GM19025 (cell line): Measurements from ENCODE around the gene GABRG3.
"Not testable (repeated sequence)": the region's sequence is repeated elsewhere in the genome, so short reads cannot be mapped to it uniquely, and the experiment has no call there.

Experiments used
- ATAC-seq: cut with Tn5 transposase; IDR thresholded peaks from one replicate; pipeline ENCODE4 v1.9.1; 2021; ENCODE audit warnings: mild to moderate bottlenecking, low read depth, moderate library complexity; ENCODE audit not compliant: unreplicated experiment

GABRG3 gene

DNA sequence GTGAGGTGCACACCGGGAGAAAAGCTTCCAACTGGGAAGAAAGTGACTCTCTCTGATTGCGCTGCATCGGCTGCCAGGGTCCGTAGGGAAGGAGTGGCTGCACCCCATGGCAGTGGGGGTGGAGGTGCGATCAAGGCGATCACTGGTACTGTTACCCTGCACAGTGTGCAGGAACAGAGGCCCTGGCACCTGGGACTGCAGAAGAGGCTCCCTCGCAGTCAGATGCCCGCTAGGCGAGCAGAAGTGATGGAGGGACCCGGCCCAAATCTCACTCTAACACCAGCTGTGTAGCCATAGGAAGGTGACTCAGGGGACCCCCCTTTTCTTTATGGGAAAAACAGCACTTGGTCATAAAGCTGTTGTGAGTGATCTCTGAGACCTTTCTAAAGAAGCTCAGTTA, 196.8 kb downstream of the GABRG3 start:
- ATAC-seq: no peak

DNA sequence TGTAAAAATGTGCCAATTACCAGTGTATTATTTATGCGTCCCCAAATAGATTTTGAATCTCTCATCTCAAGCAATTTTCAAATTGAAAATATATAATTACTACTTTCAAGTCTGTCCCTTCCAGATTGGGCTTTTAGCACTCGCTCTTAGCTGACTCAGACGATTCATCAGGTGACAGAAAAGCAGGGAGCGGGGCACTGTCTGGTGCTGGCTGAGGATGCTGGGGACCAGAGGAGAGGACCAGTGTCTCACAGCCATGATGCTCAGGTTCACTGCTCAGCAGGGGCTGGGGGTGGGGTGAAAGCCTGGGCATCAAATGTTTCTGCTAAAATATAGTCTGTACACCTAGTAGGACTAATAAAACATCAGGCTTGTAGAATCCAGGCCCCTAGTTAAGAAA, 199.9 kb downstream of the GABRG3 start:
- no peak for ATAC-seq

DNA sequence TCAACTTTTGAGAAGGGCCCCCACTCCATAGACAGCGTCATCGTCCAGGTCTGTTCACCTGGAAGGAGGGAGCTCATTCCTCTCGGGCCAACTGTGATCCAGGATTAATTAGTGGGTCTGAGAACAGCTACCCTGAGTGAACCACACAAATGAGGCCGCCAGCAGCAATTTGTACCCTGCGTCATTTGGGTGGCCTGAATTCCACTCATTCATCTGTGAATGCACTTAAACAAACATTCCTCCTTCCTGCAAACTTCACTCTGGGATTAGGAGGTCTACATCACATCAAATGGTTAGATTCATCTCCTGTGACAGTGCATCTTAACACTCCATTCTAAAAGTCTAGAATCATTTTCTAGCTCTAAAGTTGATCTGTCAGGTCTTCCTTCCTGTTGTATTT, 201.8 kb downstream of the GABRG3 start:
- ATAC-seq: no peak

DNA sequence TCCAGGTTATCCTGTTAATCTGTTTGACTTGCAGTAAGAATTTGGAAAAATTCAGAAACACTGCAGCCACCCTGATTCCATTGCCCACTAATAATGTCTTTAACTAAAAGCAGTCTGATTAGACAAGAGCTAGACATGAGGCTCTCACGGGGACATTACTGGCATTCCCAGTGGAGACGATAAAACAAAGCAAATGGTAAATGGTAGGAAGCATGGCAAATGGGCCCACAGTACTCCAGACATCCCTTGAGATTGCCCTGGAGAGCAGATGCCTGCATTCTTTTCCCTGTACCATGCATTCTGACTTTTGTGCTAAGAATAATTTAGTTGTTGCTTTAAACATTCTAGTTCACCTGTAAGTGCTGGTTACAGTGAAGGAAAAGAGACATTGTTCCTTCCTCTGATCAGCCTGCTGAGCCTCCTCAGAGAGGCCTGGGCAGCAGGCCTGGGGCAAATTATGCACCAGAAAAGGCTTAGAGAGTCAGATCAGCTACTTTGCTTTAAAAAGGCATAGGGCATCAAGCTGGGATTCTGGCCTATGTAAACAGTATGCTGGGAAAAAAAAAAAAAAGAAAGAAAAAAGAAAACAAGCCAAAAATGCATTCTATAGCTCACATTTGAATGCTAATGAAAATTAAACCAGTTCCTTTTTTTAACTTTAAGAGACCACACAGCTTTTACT, 204.6 kb downstream of the GABRG3 start:
- no peak for ATAC-seq

DNA sequence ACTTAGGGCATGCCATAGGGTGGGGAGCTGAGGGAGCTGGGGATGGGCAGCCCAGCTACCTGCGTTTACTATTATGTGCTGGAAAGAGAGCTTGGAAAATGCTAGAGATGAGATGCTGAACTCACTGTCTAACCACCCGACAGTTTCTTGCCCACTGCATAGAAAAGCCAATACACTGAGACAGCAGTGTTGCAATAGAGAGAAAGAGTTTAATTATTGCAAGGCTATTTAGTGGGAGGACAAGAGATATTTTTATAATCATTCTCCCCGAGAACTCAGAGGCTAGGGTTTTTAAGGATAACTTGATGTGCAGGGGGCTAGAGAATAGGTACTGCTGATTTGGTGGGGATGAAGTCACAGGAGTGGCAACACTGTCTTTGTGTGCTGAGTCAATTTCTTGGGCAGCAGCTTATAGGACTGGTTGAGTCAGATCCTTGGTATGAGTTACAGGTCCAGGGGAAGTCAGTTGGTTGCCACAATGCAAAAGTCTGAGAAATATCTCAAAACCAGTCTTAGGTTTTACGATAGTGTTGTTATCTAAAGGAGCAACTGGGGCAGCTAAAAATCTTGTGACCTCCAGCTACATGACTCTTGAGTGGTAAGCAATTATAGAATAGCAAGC, 205.9 kb downstream of the GABRG3 start:
- ATAC-seq: no peak

DNA sequence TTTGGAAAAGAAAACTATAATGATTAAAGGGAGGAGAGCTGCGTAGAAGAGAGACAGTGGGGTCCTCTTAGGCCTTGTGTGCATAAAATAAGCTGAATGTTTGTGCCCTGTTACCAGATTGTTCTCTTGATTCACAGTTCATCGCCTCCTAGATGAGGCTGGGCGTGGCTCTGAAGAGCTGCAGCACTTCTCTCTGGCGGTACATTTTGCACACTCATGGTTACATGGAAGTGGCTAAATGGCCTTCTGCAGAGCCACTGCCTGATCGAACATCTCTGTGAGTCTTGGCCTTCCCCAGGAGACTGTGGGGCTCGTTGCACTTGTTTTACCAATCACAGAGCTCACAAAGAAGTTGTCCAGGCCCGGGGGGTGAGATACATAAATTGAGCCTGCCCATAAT, 208.8 kb downstream of the GABRG3 start:
- ATAC-seq: no peak

DNA sequence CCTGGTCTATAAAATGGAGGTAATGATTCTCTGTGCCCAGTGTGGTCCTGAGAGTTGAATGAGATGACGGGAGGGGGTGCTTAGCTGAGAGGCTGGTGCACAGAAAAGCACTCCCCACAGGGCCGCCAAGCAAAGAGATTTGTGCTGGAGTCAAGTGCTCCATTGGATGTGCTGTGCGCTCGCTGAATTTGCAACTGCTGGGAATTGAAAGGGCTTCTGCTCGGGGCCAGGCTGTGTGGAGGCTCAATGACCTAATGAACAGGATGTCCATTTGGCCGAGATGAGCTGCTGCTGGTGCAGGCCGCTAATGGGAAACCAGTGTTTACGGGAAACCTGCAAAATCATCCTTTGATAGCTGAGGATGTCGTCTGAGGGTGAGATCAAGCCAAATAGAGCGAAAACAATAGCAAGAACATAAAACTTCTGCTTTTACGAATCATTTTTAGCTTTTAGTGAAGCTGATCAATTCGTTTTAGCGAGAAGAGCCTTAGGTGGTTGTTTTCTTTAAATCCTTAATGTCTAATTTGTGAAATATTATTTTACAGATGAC, 211.7 kb downstream of the GABRG3 start:
- no peak for ATAC-seq

DNA sequence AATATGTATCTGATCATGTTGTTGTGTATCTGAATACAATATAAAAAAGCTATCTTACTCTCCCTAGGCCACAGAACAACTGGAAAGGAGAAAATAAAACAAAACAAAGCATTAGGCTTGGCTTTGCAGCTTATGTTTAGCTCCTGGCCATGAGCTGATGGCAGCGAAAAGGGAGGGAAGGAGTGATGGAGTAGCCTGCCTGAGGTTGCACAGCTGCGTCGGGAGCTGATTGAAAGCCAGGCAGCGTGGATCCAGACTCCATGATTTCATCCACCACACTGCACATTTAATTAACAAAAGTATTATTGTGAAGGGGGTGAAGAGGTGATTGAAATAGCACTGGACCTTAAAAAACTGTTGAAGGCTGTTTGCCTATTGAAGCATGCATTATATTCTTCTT, 212.2 kb downstream of the GABRG3 start:
- ATAC-seq: no peak

DNA sequence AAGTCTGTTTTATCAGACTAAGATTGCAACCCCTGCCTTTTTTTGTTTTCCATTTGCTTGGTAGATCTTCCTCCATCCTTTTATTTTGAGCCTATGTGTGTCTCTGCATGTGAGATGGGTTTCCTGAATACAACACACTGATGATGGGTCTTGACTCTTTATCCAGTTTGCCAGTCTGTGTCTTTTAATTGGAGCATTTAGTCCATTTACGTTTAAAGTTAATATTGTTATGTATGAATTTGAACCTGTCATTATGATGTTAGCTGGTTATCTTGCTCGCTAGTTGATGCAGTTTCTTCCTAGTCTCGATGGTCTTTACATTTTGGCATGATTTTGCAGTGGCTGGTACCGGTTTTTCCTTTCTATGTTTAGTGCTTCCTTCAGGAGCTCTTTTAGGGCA, 220.5 kb downstream of the GABRG3 start:
- not testable (repeated sequence) for ATAC-seq

DNA sequence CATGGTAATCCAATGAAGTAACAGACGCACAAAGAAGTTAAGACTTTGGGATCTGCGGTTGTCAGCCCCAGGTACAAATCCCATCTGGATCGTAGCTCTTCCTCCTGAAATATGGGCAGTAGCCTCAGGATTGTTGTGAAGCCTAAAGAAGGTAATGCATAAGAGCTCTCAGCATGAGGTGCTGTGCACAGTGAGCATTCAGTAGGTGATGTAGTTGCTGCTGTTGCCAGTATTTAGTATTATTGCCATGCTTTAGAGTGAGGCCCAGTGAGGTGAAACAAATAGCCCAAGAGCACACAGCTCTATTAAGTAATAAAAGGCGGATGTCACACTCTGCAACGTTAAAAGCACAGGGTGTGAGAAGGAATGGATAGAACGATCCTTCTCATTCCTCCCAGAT, 225.7 kb downstream of the GABRG3 start:
- ATAC-seq: no peak

DNA sequence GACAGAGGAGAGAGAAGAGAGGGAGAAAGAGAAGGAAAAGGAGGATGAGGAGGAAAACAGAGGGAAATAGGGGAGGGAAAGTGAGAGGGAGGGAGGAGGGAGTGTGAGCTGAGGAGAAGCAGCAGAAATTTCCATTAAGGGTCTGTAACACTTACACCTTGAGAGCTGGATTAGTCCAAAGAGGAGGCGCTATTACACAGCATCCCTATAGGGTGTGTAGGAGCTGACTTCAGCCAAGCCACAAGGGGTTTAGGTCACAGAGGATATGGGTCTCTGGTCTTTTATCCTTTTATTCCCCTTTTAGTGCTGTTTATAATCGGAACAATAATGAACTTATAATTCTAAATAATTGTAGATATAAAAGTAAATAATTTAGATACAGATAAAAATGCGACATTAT, 230.4 kb downstream of the GABRG3 start:
- ATAC-seq: no peak

DNA sequence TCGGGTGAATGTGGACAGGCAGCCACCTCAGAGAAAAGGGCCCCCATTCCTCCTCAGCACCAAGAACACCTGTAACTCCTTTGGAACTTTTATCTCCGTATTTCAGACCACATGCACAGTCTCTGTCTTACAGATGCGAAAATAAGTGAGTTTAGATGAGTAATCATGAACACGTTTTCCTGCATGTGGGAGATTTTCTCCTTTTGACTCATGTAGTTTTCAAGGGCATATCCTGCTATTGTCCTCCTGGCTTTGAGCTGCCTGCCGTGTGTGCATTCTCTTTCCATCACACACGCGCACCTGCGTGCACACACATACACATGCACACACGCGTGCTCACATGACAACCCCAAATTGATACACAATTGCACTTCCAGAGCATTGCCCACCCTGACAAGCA, 239.2 kb downstream of the GABRG3 start:
- ATAC-seq: no peak

DNA sequence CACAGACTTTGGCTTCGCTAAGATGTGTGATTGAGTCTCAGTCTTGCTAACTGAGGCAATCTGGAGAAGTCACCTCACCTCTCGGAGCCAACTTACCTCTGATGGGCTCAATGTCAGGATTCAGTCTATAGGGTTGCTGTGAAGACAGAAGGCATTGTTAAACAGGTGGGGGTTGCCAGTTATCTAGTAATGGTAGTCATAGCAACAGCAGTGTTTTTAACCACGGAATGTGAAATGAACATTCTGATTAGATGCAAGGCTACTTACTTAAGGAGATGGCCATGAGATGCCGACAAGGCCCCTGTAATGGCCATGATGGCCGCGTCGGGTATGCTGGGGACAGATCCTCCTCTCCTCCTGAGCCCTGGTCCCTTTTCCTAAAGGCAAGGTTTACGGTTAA, 243.1 kb downstream of the GABRG3 start:
- ATAC-seq: no peak

DNA sequence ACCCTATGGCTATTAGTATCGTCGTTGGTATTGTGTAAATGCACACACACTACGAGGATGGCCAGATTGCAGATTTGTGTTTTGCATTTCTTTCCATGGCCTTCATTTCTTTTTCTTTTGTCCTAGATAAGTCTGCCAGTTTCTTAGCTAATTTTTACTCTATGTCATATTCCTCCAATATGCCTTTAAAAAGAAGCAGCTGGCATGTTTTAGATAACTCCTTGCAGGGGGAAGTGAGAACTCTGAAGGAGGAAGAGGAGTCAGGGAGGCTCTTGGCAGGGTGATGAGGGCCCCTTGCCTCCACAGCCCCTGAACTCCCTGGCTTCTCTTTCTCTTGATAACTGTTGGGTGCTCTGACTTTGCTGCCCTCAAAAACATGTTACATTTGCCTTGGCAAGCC, 244.0 kb downstream of the GABRG3 start:
- no peak for ATAC-seq

DNA sequence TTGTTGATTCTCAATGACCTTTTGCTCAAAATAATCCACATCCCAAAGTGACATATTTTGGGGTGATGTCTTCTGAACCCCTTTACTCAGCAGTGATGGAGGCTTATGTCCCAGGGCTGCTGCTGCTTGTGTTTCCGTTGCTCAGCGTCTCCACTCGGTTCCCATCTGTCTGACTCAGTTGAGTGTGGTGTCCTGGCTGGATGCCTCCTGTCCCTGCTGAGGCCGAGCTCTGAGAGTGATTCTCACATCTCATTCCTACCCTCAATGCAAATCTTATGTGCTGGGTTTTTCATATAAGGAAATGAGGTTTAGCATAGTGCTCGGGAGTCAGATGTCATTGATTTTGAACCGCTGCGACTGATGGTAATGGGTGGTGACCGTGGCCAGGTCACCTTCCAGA, 247.4 kb downstream of the GABRG3 start:
- ATAC-seq: no peak

DNA sequence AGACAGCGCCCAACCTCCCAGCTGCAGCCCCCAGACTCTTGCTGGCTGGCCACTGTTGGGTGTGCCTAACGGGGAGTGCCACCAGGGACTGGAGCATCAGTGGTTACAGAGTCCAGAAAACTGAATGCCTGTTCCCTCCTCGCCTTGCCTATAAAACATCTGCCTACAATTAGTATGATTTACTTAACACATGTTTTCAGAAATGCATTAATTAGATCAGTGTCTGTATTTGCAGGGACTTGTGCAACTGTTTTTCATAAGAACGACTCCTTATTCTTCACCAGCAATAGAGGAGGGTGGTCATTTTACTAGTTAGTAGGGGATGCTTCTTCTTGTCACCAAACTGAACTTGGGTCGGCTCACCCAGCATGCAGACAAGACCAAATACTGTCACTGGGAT, 248.7 kb downstream of the GABRG3 start:
- ATAC-seq: no peak

DNA sequence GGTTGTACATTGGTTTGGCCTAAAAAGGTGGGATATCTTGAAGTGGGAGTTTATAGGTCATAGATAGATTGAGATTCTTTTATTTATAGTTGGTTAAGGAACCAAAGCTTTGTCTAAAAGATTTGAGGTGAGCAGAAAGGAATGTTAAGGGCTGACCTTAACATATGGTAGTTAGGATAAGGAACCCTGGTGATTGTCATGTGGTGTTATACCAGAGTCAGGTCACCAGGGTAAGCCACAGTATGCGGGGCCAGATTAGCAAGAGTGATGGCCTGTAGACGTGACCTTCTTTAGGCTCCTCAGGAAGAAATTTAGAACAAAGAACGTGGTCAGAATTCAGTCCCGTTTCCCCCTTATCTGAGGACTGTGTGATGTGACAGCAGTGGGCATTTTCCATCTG, 249.2 kb downstream of the GABRG3 start:
- ATAC-seq: no peak

DNA sequence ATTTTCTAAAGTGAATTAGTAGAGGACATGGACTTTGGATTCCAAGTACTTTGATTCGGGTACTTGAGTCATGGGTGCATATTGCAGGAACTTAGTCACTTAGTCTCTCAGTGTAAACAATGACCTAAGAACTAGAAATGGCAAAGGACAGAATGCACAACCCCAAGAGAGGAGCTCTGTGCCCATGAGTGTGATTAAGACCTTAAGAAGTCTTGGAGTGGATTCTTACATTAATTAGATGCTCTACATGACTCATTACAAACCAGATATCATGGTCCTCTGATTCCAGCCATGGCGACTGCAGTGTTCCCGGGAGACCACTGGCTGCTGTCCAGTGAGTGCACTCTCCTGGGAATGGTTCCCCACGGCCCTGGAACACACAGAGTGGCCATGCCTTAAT, 251.5 kb downstream of the GABRG3 start:
- ATAC-seq: no peak

DNA sequence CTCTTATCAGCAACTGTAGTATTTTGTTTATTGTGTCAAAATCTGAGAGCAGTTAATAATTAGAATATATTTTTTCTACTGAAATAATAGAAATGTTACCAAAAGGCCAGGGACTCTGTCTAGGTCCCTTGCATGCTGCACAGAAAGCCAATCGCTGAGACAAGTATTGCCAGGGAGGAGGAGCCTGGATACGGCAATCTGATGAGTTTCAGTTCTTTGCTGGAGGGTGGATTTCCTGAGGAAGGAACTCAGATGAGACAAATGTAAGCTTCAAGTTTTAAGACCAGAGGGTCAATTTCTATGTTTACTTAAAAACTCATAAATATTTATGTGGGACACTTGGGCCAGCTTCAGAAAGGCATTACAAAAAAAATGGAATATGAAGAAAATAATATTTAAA, 252.2 kb downstream of the GABRG3 start:
- ATAC-seq: no peak

DNA sequence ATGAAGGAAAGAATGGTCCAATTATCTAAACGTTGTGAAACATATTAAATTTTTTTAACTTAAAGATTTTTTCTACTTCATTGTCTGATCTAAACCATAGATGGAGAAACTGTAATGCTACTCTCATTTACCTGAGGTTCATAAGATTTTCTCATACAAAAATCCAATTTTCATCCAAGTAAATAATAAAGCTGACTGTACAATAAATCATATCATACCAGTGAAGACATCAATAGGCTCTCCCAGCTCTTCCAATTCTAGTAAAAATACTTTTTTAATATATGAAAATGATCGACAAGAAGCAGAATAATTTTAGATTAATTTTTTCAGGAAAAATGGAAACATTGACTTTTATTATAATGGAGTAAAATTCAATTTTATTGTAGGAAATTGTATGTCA, 260.8 kb downstream of the GABRG3 start:
- ATAC-seq: no peak

DNA sequence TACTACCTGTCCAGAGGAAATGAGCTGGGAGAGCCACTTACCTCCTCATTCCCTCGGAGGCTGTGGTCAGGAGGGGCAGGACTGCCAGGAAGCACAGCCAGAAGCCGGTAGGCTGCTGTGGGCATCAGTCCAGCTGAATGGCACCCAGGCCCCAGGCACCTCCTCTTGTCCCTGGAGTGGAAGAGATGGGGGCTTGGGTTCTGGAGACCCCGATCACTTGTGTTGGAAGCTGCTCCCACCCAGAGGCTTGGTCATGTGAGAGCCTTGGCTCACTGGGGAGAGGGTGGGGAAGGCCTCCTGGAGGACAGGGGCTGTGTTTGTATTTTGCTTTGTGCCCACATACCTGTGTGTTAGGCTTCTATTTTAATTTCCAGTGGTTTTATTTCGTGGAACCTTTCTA, 261.9 kb downstream of the GABRG3 start:
- ATAC-seq: no peak

DNA sequence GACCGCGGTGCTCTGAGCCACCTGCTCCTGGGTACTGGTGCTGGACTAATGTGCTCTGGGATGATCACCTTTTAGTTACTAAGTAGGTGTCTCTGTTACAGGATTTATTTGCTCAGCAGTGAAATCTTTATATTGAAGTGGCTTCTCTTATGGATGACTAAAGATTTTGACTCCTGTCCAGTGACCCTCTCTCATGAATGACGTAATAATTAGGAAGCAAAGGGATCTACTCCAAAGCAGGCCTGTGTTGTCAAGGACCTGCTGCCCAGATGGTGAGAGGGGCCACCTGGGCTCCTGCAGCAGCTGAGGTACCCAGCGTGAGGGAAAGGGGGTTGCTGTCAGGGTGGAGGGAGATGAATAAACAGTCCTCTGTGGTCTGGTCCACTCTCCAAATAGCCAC, 263.6 kb downstream of the GABRG3 start:
- ATAC-seq: no peak
